ENCODE data around the gene ASF1A. TPM values are rescaled to one million over a fixed set of nuclear protein-coding genes. Genes with fewer than 3 reads are reported as not detected.

The ASF1A gene
- total RNA-seq, 1 experiment from 2014 or later = 30.4 TPM

DNA sequence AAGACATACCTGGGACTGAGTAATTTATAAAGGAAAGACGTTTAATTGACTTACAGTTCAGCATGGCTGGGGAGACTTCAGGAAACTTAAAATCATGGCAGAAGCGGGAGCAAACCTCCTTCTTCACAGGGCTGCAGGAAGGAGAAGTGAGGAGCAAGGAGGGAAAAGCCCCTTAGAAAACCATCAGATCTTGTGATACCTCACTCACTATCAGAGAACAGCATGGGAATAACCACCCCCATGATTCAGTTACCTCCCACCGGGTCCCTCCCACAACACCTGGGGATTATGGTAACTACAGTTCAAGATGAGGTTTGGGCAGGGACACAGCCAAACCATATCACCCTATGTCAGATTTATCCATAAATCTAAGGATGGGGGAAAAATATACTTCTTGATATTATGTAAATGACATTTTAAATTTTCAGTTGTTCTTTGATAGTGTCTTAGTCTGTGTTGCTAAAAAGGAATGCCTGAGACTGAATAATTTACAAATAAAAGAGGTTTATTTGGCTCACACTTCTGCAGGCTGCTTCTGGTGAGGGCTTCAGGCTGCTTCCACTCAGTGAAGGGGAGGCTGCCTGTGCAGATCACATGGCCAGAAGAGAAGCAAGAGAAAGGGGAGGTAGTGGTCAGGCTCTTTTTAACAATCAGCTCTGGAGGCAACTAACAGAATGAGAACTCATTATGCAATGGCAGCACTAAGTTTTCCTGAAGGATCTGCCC lies 42.2 kb downstream of the ASF1A start:
- ChIA-PET POLR2A (interaction anchor here (0.7 to 2.5 kb wide), 4 partner anchors 28 to 359 kb away, joined by 3 to 35 read pairs (median 5); partner anchors contain the start of gene ASF1A), CTCF (interaction anchor here (1.0 kb wide), 2 partner anchors 15 to 28 kb away, joined by 3 to 4 read pairs; no protein-coding TSS in a partner anchor)
- intact Hi-C loops (cut with micrococcal nuclease) = loop anchor here (1.0 kb wide), 1 partner anchor 42 kb away; the partner anchor contains the start of gene ASF1A
- Mint-ChIP-seq H3K36me3 (ENCODE audit: insufficient read depth, unreplicated experiment) (no peaks in the 10 kb centered on the region), H3K9me3 (ENCODE audit: unreplicated experiment) (no peaks in the 10 kb centered on the region), H3K27ac (ENCODE audit: low read depth, unreplicated experiment) (peak overlapping the region; percentile 82), H3K27me3 (ENCODE audit: insufficient read depth, unreplicated experiment) (no peaks in the 10 kb centered on the region), H3K4me3 (ENCODE audit: unreplicated experiment) (peak overlapping the region; percentile 85), H3K4me1 (ENCODE audit: insufficient read depth, unreplicated experiment) (peaks cover 23% of the 10 kb centered on the region)
- DNase-seq (ENCODE audit: unreplicated experiment) = no peak
- no TSS peak for BruUV-seq (replicated peaks)
- TF ChIP-seq, protein P1, sequence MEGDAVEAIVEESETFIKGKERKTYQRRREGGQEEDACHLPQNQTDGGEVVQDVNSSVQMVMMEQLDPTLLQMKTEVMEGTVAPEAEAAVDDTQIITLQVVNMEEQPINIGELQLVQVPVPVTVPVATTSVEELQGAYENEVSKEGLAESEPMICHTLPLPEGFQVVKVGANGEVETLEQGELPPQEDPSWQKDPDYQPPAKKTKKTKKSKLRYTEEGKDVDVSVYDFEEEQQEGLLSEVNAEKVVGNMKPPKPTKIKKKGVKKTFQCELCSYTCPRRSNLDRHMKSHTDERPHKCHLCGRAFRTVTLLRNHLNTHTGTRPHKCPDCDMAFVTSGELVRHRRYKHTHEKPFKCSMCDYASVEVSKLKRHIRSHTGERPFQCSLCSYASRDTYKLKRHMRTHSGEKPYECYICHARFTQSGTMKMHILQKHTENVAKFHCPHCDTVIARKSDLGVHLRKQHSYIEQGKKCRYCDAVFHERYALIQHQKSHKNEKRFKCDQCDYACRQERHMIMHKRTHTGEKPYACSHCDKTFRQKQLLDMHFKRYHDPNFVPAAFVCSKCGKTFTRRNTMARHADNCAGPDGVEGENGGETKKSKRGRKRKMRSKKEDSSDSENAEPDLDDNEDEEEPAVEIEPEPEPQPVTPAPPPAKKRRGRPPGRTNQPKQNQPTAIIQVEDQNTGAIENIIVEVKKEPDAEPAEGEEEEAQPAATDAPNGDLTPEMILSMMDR (IDR thresholded peaks at IDR 0.05; ENCODE audit: unreplicated experiment) = no peak

GRCh38 chr6:118939683-118940082 lies 45.7 kb downstream of the ASF1A start:
- peaks cover 14% of the 10 kb centered on the region for H3K9me3 Mint-ChIP-seq (ENCODE audit: unreplicated experiment)
- DNase-seq (ENCODE audit: unreplicated experiment) = no peak
- peaks cover 9% of the 10 kb centered on the region for H3K4me1 Mint-ChIP-seq (ENCODE audit: insufficient read depth, unreplicated experiment)
- H3K4me3 Mint-ChIP-seq (ENCODE audit: unreplicated experiment) = no peak overlapping the region
- no peaks in the 10 kb centered on the region for H3K36me3 Mint-ChIP-seq (ENCODE audit: insufficient read depth, unreplicated experiment)
- POLR2A ChIA-PET = no interaction called here
- TF ChIP-seq, protein P1 (IDR thresholded peaks at IDR 0.05; ENCODE audit: unreplicated experiment) = no peak
- CTCF ChIA-PET = interaction anchor here (0.5 to 1.1 kb wide), 3 partner anchors 171 to 1040 kb away, joined by 3 to 4 read pairs (median 4); no protein-coding TSS in a partner anchor
- no peaks in the 10 kb centered on the region for H3K27me3 Mint-ChIP-seq (ENCODE audit: insufficient read depth, unreplicated experiment)
- intact Hi-C loops (cut with micrococcal nuclease) = no loop called here
- BruUV-seq (replicated peaks) = no TSS peak
- no peak overlapping the region for H3K27ac Mint-ChIP-seq (ENCODE audit: low read depth, unreplicated experiment)

DNA sequence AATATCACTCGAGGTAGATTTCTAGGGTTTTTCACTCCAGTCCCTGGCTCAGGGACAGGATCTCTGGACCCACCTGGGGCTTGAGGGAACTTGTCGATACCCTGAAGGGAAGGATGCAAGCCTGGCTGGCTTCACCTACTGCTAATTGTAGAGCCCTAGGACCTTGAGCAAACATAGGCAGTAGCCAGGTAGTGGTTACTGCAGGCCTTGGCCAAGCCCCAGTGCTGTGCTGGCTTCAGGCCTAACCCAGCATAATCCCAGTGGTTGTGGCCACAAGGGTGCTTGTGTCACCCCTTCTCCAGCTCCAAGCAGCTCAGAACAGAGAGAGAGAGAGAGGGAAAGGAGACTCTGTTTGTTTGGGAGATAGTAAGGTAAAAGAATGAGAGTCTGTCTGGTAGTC lies 46.8 kb downstream of the ASF1A start:
- no TSS peak for BruUV-seq (replicated peaks)
- Mint-ChIP-seq H3K9me3 (ENCODE audit: unreplicated experiment) (peaks cover 15% of the 10 kb centered on the region), H3K27ac (ENCODE audit: low read depth, unreplicated experiment) (no peak overlapping the region), H3K36me3 (ENCODE audit: insufficient read depth, unreplicated experiment) (no peaks in the 10 kb centered on the region), H3K4me3 (ENCODE audit: unreplicated experiment) (no peak overlapping the region), H3K4me1 (ENCODE audit: insufficient read depth, unreplicated experiment) (peaks cover 4% of the 10 kb centered on the region), H3K27me3 (ENCODE audit: insufficient read depth, unreplicated experiment) (no peaks in the 10 kb centered on the region)
- no peak for DNase-seq (ENCODE audit: unreplicated experiment)
- intact Hi-C loops (cut with micrococcal nuclease) = no loop called here
- TF ChIP-seq, protein P1 (IDR thresholded peaks at IDR 0.05; ENCODE audit: unreplicated experiment) = no peak
- ChIA-PET CTCF (interaction anchor here (1.1 kb wide), 1 partner anchor 170 kb away, joined by 4 read pairs; no protein-coding TSS in a partner anchor), POLR2A (no interaction called here)

DNA sequence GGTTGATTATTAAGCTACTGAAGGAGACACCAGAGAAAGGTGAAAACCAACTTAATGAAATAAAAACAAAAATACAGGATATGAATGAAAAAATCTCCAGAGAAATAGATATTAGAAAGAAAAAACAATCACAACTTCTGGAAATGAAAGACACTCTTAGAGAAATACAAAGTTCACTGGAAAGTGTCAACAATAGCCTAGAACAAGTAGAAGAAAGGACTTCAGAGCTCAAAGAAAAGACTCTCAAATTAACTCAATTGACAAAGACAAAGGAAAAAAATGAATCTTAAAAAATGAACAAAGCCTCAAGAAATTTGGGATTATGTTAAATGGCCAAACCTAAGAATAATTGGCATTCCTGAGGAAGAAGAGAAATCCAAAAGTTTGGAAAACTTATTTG lies 51.3 kb downstream of the ASF1A start:
- intact Hi-C loops (cut with micrococcal nuclease) = no loop called here
- H3K27ac Mint-ChIP-seq (ENCODE audit: low read depth, unreplicated experiment) = no peak overlapping the region
- no peaks in the 10 kb centered on the region for H3K27me3 Mint-ChIP-seq (ENCODE audit: insufficient read depth, unreplicated experiment)
- POLR2A ChIA-PET = interaction anchor here (0.6 kb wide), 1 partner anchor 81 kb away, joined by 4 read pairs; no protein-coding TSS in a partner anchor
- TF ChIP-seq, protein P1 (IDR thresholded peaks at IDR 0.05; ENCODE audit: unreplicated experiment) = no peak
- DNase-seq (ENCODE audit: unreplicated experiment) = no peak
- H3K9me3 Mint-ChIP-seq (ENCODE audit: unreplicated experiment) = peaks cover 20% of the 10 kb centered on the region
- H3K4me3 Mint-ChIP-seq (ENCODE audit: unreplicated experiment) = no peak overlapping the region
- no peaks in the 10 kb centered on the region for H3K36me3 Mint-ChIP-seq (ENCODE audit: insufficient read depth, unreplicated experiment)
- CTCF ChIA-PET = interaction anchor here (0.6 to 0.9 kb wide), 2 partner anchors 165 to 1137 kb away, joined by 3 read pairs; no protein-coding TSS in a partner anchor
- no peaks in the 10 kb centered on the region for H3K4me1 Mint-ChIP-seq (ENCODE audit: insufficient read depth, unreplicated experiment)
- no TSS peak for BruUV-seq (replicated peaks)
